ENCODE results near the gene ACADS. TPM values are rescaled to one million over a fixed set of nuclear protein-coding genes. Genes with fewer than 3 reads are reported as not detected.

ACADS gene
- total RNA-seq, 1 experiment from 2014 or later, result 2.1 TPM

DNA sequence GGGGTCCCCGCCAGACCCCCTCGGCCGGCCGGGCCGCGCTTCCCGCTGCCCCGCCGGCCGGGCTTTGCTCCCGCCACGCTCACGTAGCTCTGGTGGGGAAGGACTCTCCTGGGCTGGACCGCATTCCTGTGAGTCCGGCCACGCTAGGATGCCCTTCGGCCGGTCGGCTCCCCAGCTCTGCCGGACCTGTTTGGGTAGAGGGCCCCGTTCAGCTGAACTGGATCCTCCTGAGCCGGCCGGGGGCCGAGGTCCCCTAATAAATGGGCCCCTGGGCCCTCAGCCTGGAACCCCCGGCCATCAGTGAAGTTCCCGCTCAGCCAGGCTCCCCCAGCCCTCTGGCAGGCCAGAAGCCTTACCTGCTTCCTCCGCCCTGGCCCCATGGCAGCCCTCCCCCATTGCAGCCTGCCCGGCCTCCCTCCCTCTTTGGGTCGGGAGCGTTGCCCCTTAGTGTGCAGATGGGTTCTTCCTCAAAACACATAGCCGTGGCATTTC lies 14.8 kb upstream of the ACADS start:
- intact Hi-C loops (cut with micrococcal nuclease), result no loop called here
- H3K9me3 Mint-ChIP-seq (ENCODE audit: unreplicated experiment), result no peaks in the 10 kb centered on the region
- TF ChIP-seq, protein P1, sequence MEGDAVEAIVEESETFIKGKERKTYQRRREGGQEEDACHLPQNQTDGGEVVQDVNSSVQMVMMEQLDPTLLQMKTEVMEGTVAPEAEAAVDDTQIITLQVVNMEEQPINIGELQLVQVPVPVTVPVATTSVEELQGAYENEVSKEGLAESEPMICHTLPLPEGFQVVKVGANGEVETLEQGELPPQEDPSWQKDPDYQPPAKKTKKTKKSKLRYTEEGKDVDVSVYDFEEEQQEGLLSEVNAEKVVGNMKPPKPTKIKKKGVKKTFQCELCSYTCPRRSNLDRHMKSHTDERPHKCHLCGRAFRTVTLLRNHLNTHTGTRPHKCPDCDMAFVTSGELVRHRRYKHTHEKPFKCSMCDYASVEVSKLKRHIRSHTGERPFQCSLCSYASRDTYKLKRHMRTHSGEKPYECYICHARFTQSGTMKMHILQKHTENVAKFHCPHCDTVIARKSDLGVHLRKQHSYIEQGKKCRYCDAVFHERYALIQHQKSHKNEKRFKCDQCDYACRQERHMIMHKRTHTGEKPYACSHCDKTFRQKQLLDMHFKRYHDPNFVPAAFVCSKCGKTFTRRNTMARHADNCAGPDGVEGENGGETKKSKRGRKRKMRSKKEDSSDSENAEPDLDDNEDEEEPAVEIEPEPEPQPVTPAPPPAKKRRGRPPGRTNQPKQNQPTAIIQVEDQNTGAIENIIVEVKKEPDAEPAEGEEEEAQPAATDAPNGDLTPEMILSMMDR (IDR thresholded peaks at IDR 0.05; ENCODE audit: unreplicated experiment), result no peak
- POLR2A ChIA-PET, result interaction anchor here (0.6 to 4.8 kb wide), 8 partner anchors 9 to 144 kb away, joined by 3 to 46 read pairs (median 4); partner anchors contain the start of genes MLEC and POP5
- H3K27ac Mint-ChIP-seq (ENCODE audit: low read depth, unreplicated experiment), result peak overlapping the region; percentile 55
- H3K27me3 Mint-ChIP-seq (ENCODE audit: insufficient read depth, unreplicated experiment), result no peaks in the 10 kb centered on the region
- BruUV-seq (replicated peaks), result no TSS peak
- CTCF ChIA-PET, result interaction anchor here (1.0 to 2.6 kb wide), 7 partner anchors 10 to 265 kb away, joined by 3 to 15 read pairs (median 5); no protein-coding TSS in a partner anchor
- peak overlapping the region; percentile 89 for H3K4me3 Mint-ChIP-seq (ENCODE audit: unreplicated experiment)
- peak; percentile 17 for DNase-seq (ENCODE audit: unreplicated experiment)
- H3K4me1 Mint-ChIP-seq (ENCODE audit: insufficient read depth, unreplicated experiment), result peaks cover 16% of the 10 kb centered on the region
- H3K36me3 Mint-ChIP-seq (ENCODE audit: insufficient read depth, unreplicated experiment), result peaks cover 24% of the 10 kb centered on the region

DNA sequence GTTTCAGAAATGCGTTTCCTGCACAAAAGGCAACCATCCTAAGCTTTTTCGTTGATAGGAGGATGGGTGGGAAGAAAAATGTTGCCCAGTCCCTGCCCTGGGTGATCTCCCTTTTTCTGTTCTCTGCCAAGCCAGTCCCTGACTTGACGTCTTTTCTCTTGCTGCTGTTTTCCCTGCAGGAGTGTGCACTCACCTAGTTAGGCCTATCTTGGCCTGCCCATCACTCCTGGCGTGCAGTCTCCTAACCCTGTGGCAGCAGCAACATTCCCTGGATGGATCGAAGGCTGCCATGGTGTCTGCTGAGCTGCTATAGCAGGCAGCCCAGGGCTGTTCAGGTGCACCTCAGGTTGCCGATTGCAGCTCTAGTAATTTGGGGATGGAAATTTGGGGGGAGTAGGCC lies 14.2 kb upstream of the ACADS start:
- POLR2A ChIA-PET, result interaction anchor here (0.6 to 4.8 kb wide), 7 partner anchors 9 to 130 kb away, joined by 3 to 46 read pairs (median 4); partner anchors contain the start of genes ACADS, MLEC and POP5
- no peaks in the 10 kb centered on the region for H3K27me3 Mint-ChIP-seq (ENCODE audit: insufficient read depth, unreplicated experiment)
- H3K36me3 Mint-ChIP-seq (ENCODE audit: insufficient read depth, unreplicated experiment), result peaks cover 29% of the 10 kb centered on the region
- peak overlapping the region; percentile 89 for H3K4me3 Mint-ChIP-seq (ENCODE audit: unreplicated experiment)
- peak overlapping the region; percentile 55 for H3K27ac Mint-ChIP-seq (ENCODE audit: low read depth, unreplicated experiment)
- H3K9me3 Mint-ChIP-seq (ENCODE audit: unreplicated experiment), result no peaks in the 10 kb centered on the region
- peaks cover 11% of the 10 kb centered on the region for H3K4me1 Mint-ChIP-seq (ENCODE audit: insufficient read depth, unreplicated experiment)
- no TSS peak for BruUV-seq (replicated peaks)
- intact Hi-C loops (cut with micrococcal nuclease), result no loop called here
- CTCF ChIA-PET, result interaction anchor here (1.0 to 2.5 kb wide), 6 partner anchors 9 to 264 kb away, joined by 3 to 15 read pairs (median 4); no protein-coding TSS in a partner anchor
- TF ChIP-seq, protein P1 (IDR thresholded peaks at IDR 0.05; ENCODE audit: unreplicated experiment), result no peak
- no peak for DNase-seq (ENCODE audit: unreplicated experiment)

DNA sequence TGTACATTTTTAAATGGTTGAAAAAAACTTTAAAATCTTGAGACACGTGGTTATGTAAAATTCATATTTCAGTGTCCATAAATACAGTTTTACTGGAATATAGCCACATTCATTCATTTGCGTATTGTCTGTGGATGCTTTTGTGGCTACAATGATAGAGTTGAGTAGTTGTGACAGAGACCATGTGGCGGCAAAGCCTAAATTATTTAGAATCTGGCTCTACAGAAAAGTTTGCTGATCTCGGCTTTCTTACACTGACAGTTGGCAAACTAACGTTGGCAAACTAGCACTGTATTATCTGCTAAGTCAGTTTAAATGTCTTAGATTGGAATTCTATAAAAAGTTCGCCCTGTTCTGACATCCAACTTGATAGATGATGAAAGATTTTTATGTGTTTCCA lies 13.0 kb upstream of the ACADS start:
- Mint-ChIP-seq H3K27me3 (ENCODE audit: insufficient read depth, unreplicated experiment) (no peaks in the 10 kb centered on the region), H3K9me3 (ENCODE audit: unreplicated experiment) (no peaks in the 10 kb centered on the region), H3K27ac (ENCODE audit: low read depth, unreplicated experiment) (no peak overlapping the region), H3K4me3 (ENCODE audit: unreplicated experiment) (no peak overlapping the region), H3K36me3 (ENCODE audit: insufficient read depth, unreplicated experiment) (peaks cover 41% of the 10 kb centered on the region), H3K4me1 (ENCODE audit: insufficient read depth, unreplicated experiment) (peaks cover 11% of the 10 kb centered on the region)
- TF ChIP-seq, protein P1 (IDR thresholded peaks at IDR 0.05; ENCODE audit: unreplicated experiment), result no peak
- no peak for DNase-seq (ENCODE audit: unreplicated experiment)
- ChIA-PET POLR2A (interaction anchor here (2.7 to 3.7 kb wide), 2 partner anchors 8 to 131 kb away, joined by 17 read pairs; partner anchors contain the start of gene POP5), CTCF (interaction anchor here (2.4 to 2.5 kb wide), 2 partner anchors 8 to 64 kb away, joined by 5 to 15 read pairs; no protein-coding TSS in a partner anchor)
- intact Hi-C loops (cut with micrococcal nuclease), result no loop called here
- no TSS peak for BruUV-seq (replicated peaks)

DNA sequence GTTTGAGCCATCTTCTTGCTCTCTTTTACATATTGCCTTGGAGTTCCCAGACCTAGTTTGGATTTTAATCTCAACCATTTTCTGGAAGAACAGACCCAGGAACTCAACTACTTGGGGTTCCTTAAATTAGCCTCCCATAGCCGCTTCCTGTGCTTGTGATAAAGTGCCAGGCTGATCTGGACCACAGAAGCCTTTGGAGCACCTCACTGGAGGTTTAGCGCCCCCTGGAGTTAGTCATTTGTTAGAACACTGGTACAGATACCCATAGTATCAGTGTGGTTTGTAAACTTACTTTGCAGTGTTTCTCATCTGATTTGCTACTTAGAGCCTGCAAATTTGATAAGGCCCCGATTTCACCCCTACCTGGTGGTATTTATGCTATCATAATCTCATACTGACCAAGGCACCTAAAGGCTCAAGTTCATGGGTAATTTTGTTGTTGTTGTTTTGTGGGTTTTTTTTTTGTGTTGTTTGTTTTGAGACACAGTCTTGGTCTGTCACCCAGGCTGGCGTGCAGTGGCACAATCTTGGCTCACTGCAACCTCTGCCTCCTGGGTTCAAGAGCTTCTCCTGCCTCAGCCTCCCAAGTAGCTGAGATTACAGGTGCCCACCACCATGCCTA lies 11.7 kb upstream of the ACADS start:
- Mint-ChIP-seq H3K27me3 (ENCODE audit: insufficient read depth, unreplicated experiment) (no peaks in the 10 kb centered on the region), H3K4me1 (ENCODE audit: insufficient read depth, unreplicated experiment) (peaks cover 11% of the 10 kb centered on the region), H3K9me3 (ENCODE audit: unreplicated experiment) (no peaks in the 10 kb centered on the region), H3K36me3 (ENCODE audit: insufficient read depth, unreplicated experiment) (peaks cover 55% of the 10 kb centered on the region), H3K4me3 (ENCODE audit: unreplicated experiment) (no peak overlapping the region), H3K27ac (ENCODE audit: low read depth, unreplicated experiment) (no peak overlapping the region)
- peak; percentile 87 for DNase-seq (ENCODE audit: unreplicated experiment)
- TF ChIP-seq, protein P1 (IDR thresholded peaks at IDR 0.05; ENCODE audit: unreplicated experiment), result peak; percentile 66
- POLR2A ChIA-PET, result interaction anchor here (0.7 to 1.0 kb wide), 3 partner anchors 26 to 133 kb away, joined by 3 to 4 read pairs (median 4); partner anchors contain the start of genes MLEC and POP5
- intact Hi-C loops (cut with micrococcal nuclease), result loop anchor here (1.0 to 2.0 kb wide), 3 partner anchors 67 to 257 kb away; no protein-coding TSS in a partner anchor
- no TSS peak for BruUV-seq (replicated peaks)
- CTCF ChIA-PET, result interaction anchor here (0.7 to 1.8 kb wide), 9 partner anchors 22 to 389 kb away, joined by 3 to 28 read pairs (median 3); no protein-coding TSS in a partner anchor

Data from MCF 10A (cell line).